Measurements from ENCODE around the gene COG5.

DNA sequence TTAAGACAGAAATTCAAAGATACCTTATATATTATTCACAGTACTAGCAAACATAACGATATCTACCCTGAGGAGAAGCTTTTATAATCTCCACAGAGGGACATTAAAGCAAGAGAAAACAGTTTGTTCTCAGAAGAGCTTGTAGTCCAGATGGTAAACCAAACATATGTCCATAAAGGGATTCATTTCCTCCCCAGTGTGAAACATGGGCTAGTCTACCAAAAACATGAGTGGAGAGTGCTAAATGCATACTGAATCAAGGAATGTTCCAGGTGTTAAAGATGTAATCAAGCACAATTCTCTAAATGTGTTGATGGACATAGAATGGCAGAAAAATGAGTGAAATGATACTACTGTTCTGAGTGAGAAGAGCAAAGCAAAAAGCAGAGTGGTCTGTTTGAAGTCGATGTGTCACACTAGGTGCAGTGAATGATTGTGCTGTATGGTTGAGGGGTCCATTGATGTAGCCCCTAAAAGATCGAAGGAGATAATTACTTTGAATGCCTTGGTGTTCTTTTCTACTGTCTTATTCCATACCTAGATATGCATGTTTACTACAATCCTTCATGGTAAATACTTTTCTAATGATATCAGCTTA, 41.6 kb upstream of the COG5 start:
- TF ChIP-seq, protein P1, sequence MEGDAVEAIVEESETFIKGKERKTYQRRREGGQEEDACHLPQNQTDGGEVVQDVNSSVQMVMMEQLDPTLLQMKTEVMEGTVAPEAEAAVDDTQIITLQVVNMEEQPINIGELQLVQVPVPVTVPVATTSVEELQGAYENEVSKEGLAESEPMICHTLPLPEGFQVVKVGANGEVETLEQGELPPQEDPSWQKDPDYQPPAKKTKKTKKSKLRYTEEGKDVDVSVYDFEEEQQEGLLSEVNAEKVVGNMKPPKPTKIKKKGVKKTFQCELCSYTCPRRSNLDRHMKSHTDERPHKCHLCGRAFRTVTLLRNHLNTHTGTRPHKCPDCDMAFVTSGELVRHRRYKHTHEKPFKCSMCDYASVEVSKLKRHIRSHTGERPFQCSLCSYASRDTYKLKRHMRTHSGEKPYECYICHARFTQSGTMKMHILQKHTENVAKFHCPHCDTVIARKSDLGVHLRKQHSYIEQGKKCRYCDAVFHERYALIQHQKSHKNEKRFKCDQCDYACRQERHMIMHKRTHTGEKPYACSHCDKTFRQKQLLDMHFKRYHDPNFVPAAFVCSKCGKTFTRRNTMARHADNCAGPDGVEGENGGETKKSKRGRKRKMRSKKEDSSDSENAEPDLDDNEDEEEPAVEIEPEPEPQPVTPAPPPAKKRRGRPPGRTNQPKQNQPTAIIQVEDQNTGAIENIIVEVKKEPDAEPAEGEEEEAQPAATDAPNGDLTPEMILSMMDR (IDR thresholded peaks at IDR 0.05), result no peak
- TF ChIP-seq POLR2AphosphoS5 (IDR thresholded peaks at IDR 0.05; ENCODE audit: low read depth, low read length), result no peak
- TF ChIP-seq, protein P2, sequence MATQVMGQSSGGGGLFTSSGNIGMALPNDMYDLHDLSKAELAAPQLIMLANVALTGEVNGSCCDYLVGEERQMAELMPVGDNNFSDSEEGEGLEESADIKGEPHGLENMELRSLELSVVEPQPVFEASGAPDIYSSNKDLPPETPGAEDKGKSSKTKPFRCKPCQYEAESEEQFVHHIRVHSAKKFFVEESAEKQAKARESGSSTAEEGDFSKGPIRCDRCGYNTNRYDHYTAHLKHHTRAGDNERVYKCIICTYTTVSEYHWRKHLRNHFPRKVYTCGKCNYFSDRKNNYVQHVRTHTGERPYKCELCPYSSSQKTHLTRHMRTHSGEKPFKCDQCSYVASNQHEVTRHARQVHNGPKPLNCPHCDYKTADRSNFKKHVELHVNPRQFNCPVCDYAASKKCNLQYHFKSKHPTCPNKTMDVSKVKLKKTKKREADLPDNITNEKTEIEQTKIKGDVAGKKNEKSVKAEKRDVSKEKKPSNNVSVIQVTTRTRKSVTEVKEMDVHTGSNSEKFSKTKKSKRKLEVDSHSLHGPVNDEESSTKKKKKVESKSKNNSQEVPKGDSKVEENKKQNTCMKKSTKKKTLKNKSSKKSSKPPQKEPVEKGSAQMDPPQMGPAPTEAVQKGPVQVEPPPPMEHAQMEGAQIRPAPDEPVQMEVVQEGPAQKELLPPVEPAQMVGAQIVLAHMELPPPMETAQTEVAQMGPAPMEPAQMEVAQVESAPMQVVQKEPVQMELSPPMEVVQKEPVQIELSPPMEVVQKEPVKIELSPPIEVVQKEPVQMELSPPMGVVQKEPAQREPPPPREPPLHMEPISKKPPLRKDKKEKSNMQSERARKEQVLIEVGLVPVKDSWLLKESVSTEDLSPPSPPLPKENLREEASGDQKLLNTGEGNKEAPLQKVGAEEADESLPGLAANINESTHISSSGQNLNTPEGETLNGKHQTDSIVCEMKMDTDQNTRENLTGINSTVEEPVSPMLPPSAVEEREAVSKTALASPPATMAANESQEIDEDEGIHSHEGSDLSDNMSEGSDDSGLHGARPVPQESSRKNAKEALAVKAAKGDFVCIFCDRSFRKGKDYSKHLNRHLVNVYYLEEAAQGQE (IDR thresholded peaks at IDR 0.05; ENCODE audit: insufficient read depth in 1 of 2, low read depth in 2 of 2, low read length in 1 of 2), result no peak
